PFSK-1 (cell line): ENCODE measurements around the gene ARF1.

Experiments
- FOXP2 ChIP-seq: optimal IDR thresholded peaks from 2 replicates; pipeline ENCODE3; 2011; ENCODE audit warnings: borderline replicate concordance, control low read depth, inconsistent platforms; ENCODE audit not compliant: insufficient read depth; ENCODE audit errors: extremely low read length, extremely low read depth
- POLR2AphosphoS5 ChIP-seq: IDR thresholded peaks from 2 replicates; pipeline ENCODE4 v1.6.1; 2012; ENCODE audit warnings: low read depth, mild to moderate bottlenecking, control low read depth, low read length, moderate library complexity
- SIN3A ChIP-seq: IDR thresholded peaks from 2 replicates; pipeline ENCODE4 v1.6.1; 2012; ENCODE audit warnings: mild to moderate bottlenecking, low read length, moderate library complexity, borderline replicate concordance; ENCODE audit not compliant: insufficient read depth
- TAF1 ChIP-seq: IDR thresholded peaks from 2 replicates; pipeline ENCODE4 v1.6.1; 2012; ENCODE audit warnings: low read length, control low read depth, borderline replicate concordance; ENCODE audit not compliant: insufficient read depth
- TF ChIP-seq, protein P1 (sequence below), 2 experiments: IDR thresholded peaks; 2 replicates each; pipeline versions ENCODE4 v1.6.1 to v1.8.0; 2011 to 2012; ENCODE audit warnings: low read depth in 2 of 2, low read length in 2 of 2, control low read depth in 1 of 2, inconsistent platforms in 1 of 2, mild to moderate bottlenecking in 1 of 2, moderate library complexity in 1 of 2; ENCODE audit not compliant: insufficient read depth in 1 of 2

The ARF1 gene

GRCh38 chr1:228060458-228061190 is 21.9 kb upstream of the ARF1 start:
- no peak for TF ChIP-seq POLR2AphosphoS5
- TF ChIP-seq TAF1, result no peak
- TF ChIP-seq SIN3A, result no peak
- no peak for TF ChIP-seq FOXP2
- TF ChIP-seq, protein P1, sequence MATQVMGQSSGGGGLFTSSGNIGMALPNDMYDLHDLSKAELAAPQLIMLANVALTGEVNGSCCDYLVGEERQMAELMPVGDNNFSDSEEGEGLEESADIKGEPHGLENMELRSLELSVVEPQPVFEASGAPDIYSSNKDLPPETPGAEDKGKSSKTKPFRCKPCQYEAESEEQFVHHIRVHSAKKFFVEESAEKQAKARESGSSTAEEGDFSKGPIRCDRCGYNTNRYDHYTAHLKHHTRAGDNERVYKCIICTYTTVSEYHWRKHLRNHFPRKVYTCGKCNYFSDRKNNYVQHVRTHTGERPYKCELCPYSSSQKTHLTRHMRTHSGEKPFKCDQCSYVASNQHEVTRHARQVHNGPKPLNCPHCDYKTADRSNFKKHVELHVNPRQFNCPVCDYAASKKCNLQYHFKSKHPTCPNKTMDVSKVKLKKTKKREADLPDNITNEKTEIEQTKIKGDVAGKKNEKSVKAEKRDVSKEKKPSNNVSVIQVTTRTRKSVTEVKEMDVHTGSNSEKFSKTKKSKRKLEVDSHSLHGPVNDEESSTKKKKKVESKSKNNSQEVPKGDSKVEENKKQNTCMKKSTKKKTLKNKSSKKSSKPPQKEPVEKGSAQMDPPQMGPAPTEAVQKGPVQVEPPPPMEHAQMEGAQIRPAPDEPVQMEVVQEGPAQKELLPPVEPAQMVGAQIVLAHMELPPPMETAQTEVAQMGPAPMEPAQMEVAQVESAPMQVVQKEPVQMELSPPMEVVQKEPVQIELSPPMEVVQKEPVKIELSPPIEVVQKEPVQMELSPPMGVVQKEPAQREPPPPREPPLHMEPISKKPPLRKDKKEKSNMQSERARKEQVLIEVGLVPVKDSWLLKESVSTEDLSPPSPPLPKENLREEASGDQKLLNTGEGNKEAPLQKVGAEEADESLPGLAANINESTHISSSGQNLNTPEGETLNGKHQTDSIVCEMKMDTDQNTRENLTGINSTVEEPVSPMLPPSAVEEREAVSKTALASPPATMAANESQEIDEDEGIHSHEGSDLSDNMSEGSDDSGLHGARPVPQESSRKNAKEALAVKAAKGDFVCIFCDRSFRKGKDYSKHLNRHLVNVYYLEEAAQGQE (IDR thresholded peaks at IDR 0.05; ENCODE audit: insufficient read depth in 1 of 2, low read depth in 2 of 2, low read length in 2 of 2), result no peak

DNA sequence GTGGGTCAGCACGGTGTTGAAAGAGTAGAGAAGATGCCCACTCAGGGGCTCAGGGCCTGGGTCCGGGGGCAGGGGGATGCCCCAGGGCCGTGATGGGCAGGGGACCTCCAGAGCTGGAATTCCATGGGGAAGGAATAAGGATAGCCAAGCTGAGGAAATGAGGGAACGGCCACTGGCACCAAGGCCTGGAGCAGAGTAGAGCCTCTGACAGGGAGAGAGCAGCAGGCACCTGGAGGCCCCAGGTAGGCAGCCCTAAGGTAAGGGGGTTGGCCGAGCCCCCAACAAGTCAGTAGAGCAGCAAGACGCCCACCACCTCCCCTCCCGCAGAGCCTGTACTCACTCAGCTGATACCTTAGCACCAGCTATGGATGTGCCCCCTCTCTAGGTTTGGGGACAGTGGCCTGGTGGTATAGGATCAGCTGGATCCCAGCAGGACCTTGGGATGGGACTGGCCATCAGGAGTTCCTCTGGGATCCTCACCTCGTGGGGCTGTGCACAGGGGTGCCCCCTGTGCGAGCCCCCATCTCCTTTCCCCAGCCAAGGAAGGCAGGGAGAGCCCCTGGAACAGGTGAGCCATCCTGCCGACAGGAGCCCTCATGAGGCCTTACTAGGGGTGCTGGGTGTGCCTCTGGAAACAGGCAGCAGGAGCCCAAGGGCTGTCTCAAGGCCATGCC is 21.0 kb upstream of the ARF1 start:
- TF ChIP-seq TAF1 (no peak), POLR2AphosphoS5 (no peak)

DNA sequence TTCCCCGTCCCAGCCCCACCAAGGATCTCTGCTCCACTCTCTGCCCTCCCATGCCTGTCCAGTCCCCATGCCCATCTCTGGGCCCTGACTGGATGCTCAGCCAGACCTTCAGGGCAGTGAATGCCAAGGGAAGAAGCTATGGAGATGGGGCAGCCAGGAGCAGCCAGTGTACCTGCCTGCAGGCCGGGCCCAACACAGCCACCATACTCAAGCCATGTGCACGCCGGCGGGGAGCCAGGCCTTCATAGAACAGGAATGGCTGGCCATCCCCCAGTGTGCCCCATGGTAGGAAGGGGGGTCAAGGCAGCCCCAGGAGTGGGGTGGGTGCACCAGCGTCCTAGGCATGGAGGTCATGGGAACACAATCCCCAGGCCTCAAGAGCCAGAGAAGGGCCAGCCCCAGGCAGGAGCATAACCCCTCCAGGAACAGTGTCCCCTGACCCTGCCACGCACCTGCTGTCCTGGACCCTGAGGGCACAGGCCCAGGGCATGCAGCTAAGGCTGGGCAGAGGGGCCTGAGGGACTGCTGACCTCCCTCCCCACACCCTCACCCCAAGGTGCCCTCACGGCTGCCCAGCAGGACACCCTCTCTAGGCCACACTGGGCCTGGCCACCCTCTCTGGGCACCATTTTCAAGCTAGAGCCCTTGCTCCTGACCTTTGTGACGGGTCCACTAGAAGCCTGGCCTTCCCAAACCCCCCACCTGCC is 20.3 kb upstream of the ARF1 start:
- no peak for TF ChIP-seq POLR2AphosphoS5
- TF ChIP-seq SIN3A, result no peak
- TF ChIP-seq TAF1, result no peak
- TF ChIP-seq, protein P1 (IDR thresholded peaks at IDR 0.05; ENCODE audit: insufficient read depth in 1 of 2, low read depth in 2 of 2, low read length in 2 of 2), result no peak
- TF ChIP-seq FOXP2, result no peak

GRCh38 chr1:228062812-228063211 is 19.7 kb upstream of the ARF1 start:
- TF ChIP-seq, protein P1 (IDR thresholded peaks at IDR 0.05; ENCODE audit: insufficient read depth in 1 of 2, low read depth in 2 of 2, low read length in 2 of 2), result no peak
- no peak for TF ChIP-seq FOXP2
- no peak for TF ChIP-seq POLR2AphosphoS5
- no peak for TF ChIP-seq TAF1
- TF ChIP-seq SIN3A, result no peak

- TF ChIP-seq POLR2AphosphoS5, result no peak
- TF ChIP-seq, protein P1 (IDR thresholded peaks at IDR 0.05; ENCODE audit: insufficient read depth in 1 of 2, low read depth in 2 of 2, low read length in 2 of 2), result no peak
- no peak for TF ChIP-seq TAF1
- TF ChIP-seq FOXP2, result no peak
- TF ChIP-seq SIN3A, result no peak
Observed at GRCh38 chr1:228063251-228064191, 19.0 kb upstream of the ARF1 start.
